NCI-H1417 treated with DMSO at 0.1 percent for 48 hours (cell line): ENCODE measurements around the gene MALL.
"Not testable (repeated sequence)": the region's sequence is repeated elsewhere in the genome, so short reads cannot be mapped to it uniquely, and the experiment has no call there.

Source experiments
- DNase-seq: peaks from one replicate; lab custom pipeline; 2025; lab: John Stamatoyannopoulos, UW

MALL gene

GRCh38 chr2:110050222-110050621, 65.4 kb downstream of the MALL start:
- DNase-seq = not testable (repeated sequence)

- DNase-seq = not testable (repeated sequence)
These were observed 65.9 kb downstream of the MALL start for GRCh38 chr2:110049769-110050168.

GRCh38 chr2:110048255-110049197, 67.1 kb downstream of the MALL start:
- not testable (repeated sequence) for DNase-seq

- not testable (repeated sequence) for DNase-seq
These were observed 68.4 kb downstream of the MALL start for GRCh38 chr2:110047225-110047624.

GRCh38 chr2:110041941-110042660, 73.5 kb downstream of the MALL start:
- not testable (repeated sequence) for DNase-seq

- DNase-seq = not testable (repeated sequence)
These were observed 78.3 kb downstream of the MALL start for GRCh38 chr2:110037336-110037735.

GRCh38 chr2:110035384-110035783, 80.2 kb downstream of the MALL start:
- DNase-seq = not testable (repeated sequence)

GRCh38 chr2:110034935-110035334, 80.7 kb downstream of the MALL start:
- not testable (repeated sequence) for DNase-seq
